GM12878 (cell line): ENCODE data around the gene PRSS35. TPM values are rescaled to one million over a fixed set of nuclear protein-coding genes. Genes with fewer than 3 reads are reported as not detected.

Experiments
- ATAC-seq: fragments of 200-7000 bp; cut with Tn5 transposase; 3 replicates; pipeline ENCODE4 v1.9.1; 2020; ENCODE audit warnings: mild to moderate bottlenecking, moderate library complexity
- BruUV-seq: library from RNA; stranded (reverse); fragments of 400-500 nt; replicated peaks from 2 replicates; lab custom pipeline; 2021; lab: Mats Ljungman, UMichigan
- CTCF ChIA-PET: fragments of 300-600 bp; sonication (Branson Sonifier 250); formaldehyde crosslinking; extraction: SDS; loops from one replicate; lab custom pipeline; 2021; ENCODE audit warnings: inconsistent platforms; lab: Yijun Ruan, JAX
- POLR2A ChIA-PET: fragments of 350-600 bp; formaldehyde crosslinking; extraction: SDS; loops from one replicate; lab custom pipeline; 2021; ENCODE audit warnings: inconsistent platforms; lab: Charles Lee
- RAD21 ChIA-PET: fragments of 300-600 bp; sonication (Branson Sonifier 250); formaldehyde crosslinking; loops from one replicate; lab custom pipeline; 2023; ENCODE audit warnings: antibody characterized with exemption; ENCODE audit not compliant: unreplicated experiment; lab: Charles Lee
- SMC1A ChIA-PET: fragments of 300-600 bp; sonication (Branson Sonifier 250); formaldehyde crosslinking; loops from one replicate; lab custom pipeline; 2023; ENCODE audit not compliant: unreplicated experiment, uncharacterized antibody; lab: Charles Lee
- DNase-seq: peaks from one replicate; pipeline ENCODE4 v3.0.0-alpha.2; 2011; ENCODE audit warnings: low read depth, low spot score
- FAIRE-seq: peaks from 3 replicates; lab custom pipeline; 2011; peaks lifted over from hg19 to GRCh38; lab: Jason Lieb, UNC
- H2AFZ ChIP-seq: 2 replicates; pipeline ENCODE4 v1.6.0; 2011; ENCODE audit warnings: low read depth, low read length, control low read depth; ENCODE audit not compliant: control insufficient read depth
- H3K27ac ChIP-seq: 2 replicates; pipeline ENCODE4 v1.5.1; 2011; ENCODE audit warnings: control low read depth; ENCODE audit not compliant: control insufficient read depth, insufficient read depth
- H3K27me3 ChIP-seq, 2 experiments: replicated peaks in 1 of 2; 2 replicates each; pipeline versions ENCODE4 v1.6.0 to v1.6.1; 2011; ENCODE audit warnings: low read length in 1 of 2; ENCODE audit not compliant: control insufficient read depth in 2 of 2, insufficient read depth in 2 of 2
- H3K36me3 ChIP-seq, 2 experiments: 2 replicates each; pipeline ENCODE4 v1.5.1; 2011; ENCODE audit warnings: low read length in 1 of 2; ENCODE audit not compliant: control insufficient read depth in 2 of 2, insufficient read depth in 2 of 2
- H3K4me1 ChIP-seq: 2 replicates; pipeline ENCODE4 v1.6.1; 2011; ENCODE audit warnings: mild to moderate bottlenecking, low read length, moderate library complexity, mixed read lengths; ENCODE audit not compliant: control insufficient read depth, insufficient read depth
- H3K4me2 ChIP-seq: 2 replicates; pipeline ENCODE4 v1.6.0; 2011; ENCODE audit warnings: control low read depth; ENCODE audit not compliant: control insufficient read depth, insufficient read depth
- H3K4me3 ChIP-seq: fragments of 200-600 bp; sonication (generic); 2 replicates; pipeline ENCODE4 v1.5.1; 2016
- H3K79me2 ChIP-seq: 2 replicates; pipeline ENCODE4 v1.6.0; 2011; ENCODE audit warnings: low read length; ENCODE audit not compliant: control insufficient read depth, insufficient read depth
- H3K9ac ChIP-seq: 2 replicates; pipeline ENCODE4 v1.8.0; 2011; ENCODE audit warnings: low read length, control low read depth, mixed read lengths; ENCODE audit not compliant: control insufficient read depth, insufficient read depth
- H3K9me3 ChIP-seq: replicated peaks from 3 replicates; pipeline ENCODE4 v1.5.1; 2011; ENCODE audit warnings: mild to moderate bottlenecking, low read length; ENCODE audit not compliant: control insufficient read depth, insufficient read depth
- H4K20me1 ChIP-seq: 2 replicates; pipeline ENCODE4 v1.6.0; 2011; ENCODE audit not compliant: control insufficient read depth, insufficient read depth
- PRDM15 ChIP-seq: fragments of 450-650 bp; formaldehyde crosslinking; IDR thresholded peaks from 2 replicates; pipeline ENCODE4 v1.4.0; 2020; ENCODE audit warnings: mild to moderate bottlenecking, moderate library complexity
- SRF ChIP-seq, 2 experiments: IDR thresholded peaks; 2 replicates each; pipeline ENCODE4 v1.6.1; 2011; ENCODE audit warnings: low read depth in 2 of 2, low read length in 2 of 2, mild to moderate bottlenecking in 1 of 2, moderate library complexity in 1 of 2
- ZNF592 ChIP-seq: fragments of 450-650 bp; IDR thresholded peaks from 2 replicates; pipeline ENCODE4 v1.6.1; 2017; ENCODE audit warnings: mild to moderate bottlenecking, moderate library complexity
- WGBS: methylation state at CpG from one replicate; pipeline ENCODE4 v1.1.6; 2016; ENCODE audit warnings: low lambda C conversion rate; ENCODE audit not compliant: insufficient replicate concordance, insufficient coverage; ENCODE audit errors: missing lambda C conversion rate; 5-methylcytosine and 5-hydroxymethylcytosine counted together
- in situ Hi-C: fragments of 300-500 bp; cut with MboI; formaldehyde crosslinking; loops from 9 replicates; pipeline ENCODE4 v1.14.3; 2018; ENCODE audit warnings: mixed read lengths
- intact Hi-C: fragments of 100-400 bp; cut with micrococcal nuclease; formaldehyde crosslinking; loops from one replicate; pipeline ENCODE4 v1.14.2; 2022; ENCODE audit not compliant: unreplicated experiment
- polyA plus RNA-seq, 11 experiments: library from polyadenylated mRNA; depleted of rRNA in 4 of 11; unstranded in 6 of 11; stranded (reverse) in 5 of 11; fragments of >200 nt; fragmentation: Nextera tagmentation in 4 of 11; fragmentation: Illumina TruSeq in 1 of 11; extraction: Ambion mirVana in 4 of 11; extraction: Trizol in 1 of 11; gene quantifications; 1 replicate in 1 of 11; 2 replicates in 10 of 11; pipeline versions ENCODE4 v1.2.1 to v1.2.3, GENCODE V29; 2011 to 2016; ENCODE audit warnings: inconsistent platforms in 2 of 11, missing spikeins in 2 of 11, low read depth in 1 of 11
- total RNA-seq, 4 experiments: library from RNA; depleted of rRNA in 3 of 4; stranded (reverse); fragments of >200 nt in 3 of 4; fragmentation: Illumina TruSeq in 1 of 4; extraction: Trizol in 1 of 4; gene quantifications; 2 replicates each; pipeline versions ENCODE4 v1.2.1 to v1.2.3, GENCODE V29; 2013 to 2021
- TF ChIP-seq, protein P1 (sequence below): IDR thresholded peaks from 2 replicates; pipeline ENCODE4 v1.6.1; 2011; ENCODE audit warnings: borderline replicate concordance, low read depth, mild to moderate bottlenecking, moderate library complexity, low read length; ENCODE audit not compliant: insufficient read depth, poor library complexity, severe bottlenecking
- TF ChIP-seq, protein P2 (sequence below): IDR thresholded peaks from 2 replicates; pipeline ENCODE4 v1.6.1; 2012; ENCODE audit warnings: mild to moderate bottlenecking, low read depth, low read length

PRSS35 gene
- total and polyA plus RNA-seq, 10 of the 15 experiments (the other 5 are each of a cell fraction or from before 2014, with no cell fraction given) = not detected

GRCh38 chr6:83558975-83559374 lies 46.6 kb downstream of the PRSS35 start:
- CTCF ChIA-PET = no interaction called here
- RAD21 ChIA-PET = no interaction called here
- Histone ChIP-seq H3K4me3 (no peak overlapping the region), H4K20me1 (no peaks in the 10 kb centered on the region), H3K27me3 (no peaks in the 10 kb centered on the region), H3K27ac (no peak overlapping the region), H3K79me2 (no peaks in the 10 kb centered on the region), H3K9ac (no peak overlapping the region), H3K9me3 (no peaks in the 10 kb centered on the region), H3K4me2 (no peak overlapping the region), H3K4me1 (no peaks in the 10 kb centered on the region), H2AFZ (no peak overlapping the region), H3K36me3 (no peaks in the 10 kb centered on the region)
- in situ Hi-C loops = no loop called here
- POLR2A ChIA-PET = no interaction called here
- DNase-seq = no peak
- SMC1A ChIA-PET = no interaction called here
- FAIRE-seq = no peak
- intact Hi-C loops = no loop called here
- WGBS = 31% methylated on average over 1 of the region's 1 CpG
- BruUV-seq = no TSS peak
- no peak for ATAC-seq
- TF ChIP-seq, protein P1, sequence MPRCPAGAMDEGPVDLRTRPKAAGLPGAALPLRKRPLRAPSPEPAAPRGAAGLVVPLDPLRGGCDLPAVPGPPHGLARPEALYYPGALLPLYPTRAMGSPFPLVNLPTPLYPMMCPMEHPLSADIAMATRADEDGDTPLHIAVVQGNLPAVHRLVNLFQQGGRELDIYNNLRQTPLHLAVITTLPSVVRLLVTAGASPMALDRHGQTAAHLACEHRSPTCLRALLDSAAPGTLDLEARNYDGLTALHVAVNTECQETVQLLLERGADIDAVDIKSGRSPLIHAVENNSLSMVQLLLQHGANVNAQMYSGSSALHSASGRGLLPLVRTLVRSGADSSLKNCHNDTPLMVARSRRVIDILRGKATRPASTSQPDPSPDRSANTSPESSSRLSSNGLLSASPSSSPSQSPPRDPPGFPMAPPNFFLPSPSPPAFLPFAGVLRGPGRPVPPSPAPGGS = no peak
- TF ChIP-seq SRF (IDR thresholded peaks at IDR 0.05; ENCODE audit: low read depth in 2 of 2, low read length in 2 of 2) (no peak), PRDM15 (CRISPR knock-in tag) (no peak), ZNF592 (no peak)
- TF ChIP-seq, protein P2, sequence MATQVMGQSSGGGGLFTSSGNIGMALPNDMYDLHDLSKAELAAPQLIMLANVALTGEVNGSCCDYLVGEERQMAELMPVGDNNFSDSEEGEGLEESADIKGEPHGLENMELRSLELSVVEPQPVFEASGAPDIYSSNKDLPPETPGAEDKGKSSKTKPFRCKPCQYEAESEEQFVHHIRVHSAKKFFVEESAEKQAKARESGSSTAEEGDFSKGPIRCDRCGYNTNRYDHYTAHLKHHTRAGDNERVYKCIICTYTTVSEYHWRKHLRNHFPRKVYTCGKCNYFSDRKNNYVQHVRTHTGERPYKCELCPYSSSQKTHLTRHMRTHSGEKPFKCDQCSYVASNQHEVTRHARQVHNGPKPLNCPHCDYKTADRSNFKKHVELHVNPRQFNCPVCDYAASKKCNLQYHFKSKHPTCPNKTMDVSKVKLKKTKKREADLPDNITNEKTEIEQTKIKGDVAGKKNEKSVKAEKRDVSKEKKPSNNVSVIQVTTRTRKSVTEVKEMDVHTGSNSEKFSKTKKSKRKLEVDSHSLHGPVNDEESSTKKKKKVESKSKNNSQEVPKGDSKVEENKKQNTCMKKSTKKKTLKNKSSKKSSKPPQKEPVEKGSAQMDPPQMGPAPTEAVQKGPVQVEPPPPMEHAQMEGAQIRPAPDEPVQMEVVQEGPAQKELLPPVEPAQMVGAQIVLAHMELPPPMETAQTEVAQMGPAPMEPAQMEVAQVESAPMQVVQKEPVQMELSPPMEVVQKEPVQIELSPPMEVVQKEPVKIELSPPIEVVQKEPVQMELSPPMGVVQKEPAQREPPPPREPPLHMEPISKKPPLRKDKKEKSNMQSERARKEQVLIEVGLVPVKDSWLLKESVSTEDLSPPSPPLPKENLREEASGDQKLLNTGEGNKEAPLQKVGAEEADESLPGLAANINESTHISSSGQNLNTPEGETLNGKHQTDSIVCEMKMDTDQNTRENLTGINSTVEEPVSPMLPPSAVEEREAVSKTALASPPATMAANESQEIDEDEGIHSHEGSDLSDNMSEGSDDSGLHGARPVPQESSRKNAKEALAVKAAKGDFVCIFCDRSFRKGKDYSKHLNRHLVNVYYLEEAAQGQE = no peak
